ENCODE results near the gene PRDX1. TPM values are rescaled to one million over a fixed set of nuclear protein-coding genes. Genes with fewer than 3 reads are reported as not detected.
"Not testable (repeated sequence)": the region's sequence is repeated elsewhere in the genome, so short reads cannot be mapped to it uniquely, and the experiment has no call there.

The PRDX1 gene
- total and polyA plus RNA-seq, 2 experiments from 2014 or later, result 1,070 to 2,149 TPM

DNA sequence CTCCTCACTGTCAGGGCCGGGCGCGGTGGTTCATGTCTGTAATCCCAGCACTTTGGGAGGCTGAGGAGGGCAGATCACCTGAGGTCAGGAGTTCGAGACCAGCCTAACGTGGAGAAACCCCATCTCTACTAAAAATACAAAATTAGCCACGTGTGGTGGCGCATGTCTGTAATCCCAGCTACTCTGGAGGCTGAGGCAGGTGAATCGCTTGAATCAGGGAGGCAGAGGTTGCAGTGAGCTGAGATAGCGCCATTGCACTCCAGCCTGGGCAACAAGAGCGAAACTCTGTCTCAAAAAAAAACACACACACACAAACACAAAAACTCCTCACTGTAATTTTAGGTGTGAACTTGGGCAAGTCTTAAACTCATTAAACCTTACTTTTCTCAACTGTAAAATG, 2.3 kb upstream of the PRDX1 start:
- peaks cover 27% of the 10 kb centered on the region for H3K79me2 ChIP-seq (replicated peaks; ENCODE audit: insufficient read depth)
- H3K27me3 ChIP-seq (ENCODE audit: insufficient read depth); H3K4me2 ChIP-seq; H3K27me3 Mint-ChIP-seq (ENCODE audit: insufficient read depth, low read depth, poor library complexity); H3K4me3 ChIP-seq; H3K36me3 ChIP-seq (ENCODE audit: insufficient read depth); DNase-seq (ENCODE audit: low spot score); H3K27ac ChIP-seq (ENCODE audit: low read depth); H3K9me2 ChIP-seq (ENCODE audit: insufficient read depth); H4K20me1 ChIP-seq (replicated peaks; ENCODE audit: insufficient read depth); H3K4me3 Mint-ChIP-seq; H3K9me3 Mint-ChIP-seq; H3K27ac Mint-ChIP-seq; ATAC-seq: not testable (repeated sequence)
- H2AFZ ChIP-seq, result peak overlapping the region; percentile 56; the same call in 1 of the 2 replicates
- peaks cover 34% of the 10 kb centered on the region for H3K4me1 ChIP-seq (ENCODE audit: insufficient read depth)
- Mint-ChIP-seq H3K4me1 (peaks cover 41% of the 10 kb centered on the region), H3K36me3 (ENCODE audit: low read depth) (peaks cover 17% of the 10 kb centered on the region)
- peaks cover 16% of the 10 kb centered on the region for H3F3A ChIP-seq (replicated peaks; ENCODE audit: low read depth)

DNA sequence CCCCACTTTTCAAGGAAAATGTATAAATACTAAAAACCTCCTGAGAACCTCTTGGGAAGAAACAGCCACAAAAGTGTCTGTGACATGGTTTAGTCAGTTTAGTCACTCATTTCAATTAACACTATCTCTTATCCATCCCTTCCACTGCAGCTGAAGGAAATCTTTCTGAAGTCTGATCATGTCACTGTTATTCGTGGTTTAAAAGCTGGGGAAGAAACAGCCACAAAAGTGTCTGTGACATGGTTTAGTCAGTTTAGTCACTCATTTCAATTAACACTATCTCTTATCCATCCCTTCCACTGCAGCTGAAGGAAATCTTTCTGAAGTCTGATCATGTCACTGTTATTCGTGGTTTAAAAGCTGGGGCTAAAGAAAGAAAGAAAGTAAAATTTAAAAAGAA, 1.8 kb upstream of the PRDX1 start:
- H3K9me3 Mint-ChIP-seq; H3K4me3 ChIP-seq; H3K4me3 Mint-ChIP-seq; H3K27me3 ChIP-seq (ENCODE audit: insufficient read depth); DNase-seq (ENCODE audit: low spot score); H3K9me2 ChIP-seq (ENCODE audit: insufficient read depth); H2AFZ ChIP-seq; H3K27me3 Mint-ChIP-seq (ENCODE audit: insufficient read depth, low read depth, poor library complexity); ATAC-seq: not testable (repeated sequence)
- H3K79me2 ChIP-seq (replicated peaks; ENCODE audit: insufficient read depth), result peaks cover 32% of the 10 kb centered on the region
- 0 out of 2 replicates have a peak overlapping the region, but pooled peaks have one; percentile 50 for H3K4me2 ChIP-seq
- peak overlapping the region; percentile 100; the same call in 1 of the 2 replicates for H3K27ac ChIP-seq (ENCODE audit: low read depth)
- peaks cover 14% of the 10 kb centered on the region for H4K20me1 ChIP-seq (replicated peaks; ENCODE audit: insufficient read depth)
- H3F3A ChIP-seq (replicated peaks; ENCODE audit: low read depth), result peaks cover 20% of the 10 kb centered on the region
- H3K4me1 Mint-ChIP-seq, result peaks cover 42% of the 10 kb centered on the region
- peaks cover 22% of the 10 kb centered on the region for H3K36me3 Mint-ChIP-seq (ENCODE audit: low read depth)
- peaks cover 12% of the 10 kb centered on the region for H3K36me3 ChIP-seq (ENCODE audit: insufficient read depth)
- H3K4me1 ChIP-seq (ENCODE audit: insufficient read depth), result peaks cover 34% of the 10 kb centered on the region
- H3K27ac Mint-ChIP-seq, result peak overlapping the region; percentile 99; the same call in 1 of the 2 replicates

DNA sequence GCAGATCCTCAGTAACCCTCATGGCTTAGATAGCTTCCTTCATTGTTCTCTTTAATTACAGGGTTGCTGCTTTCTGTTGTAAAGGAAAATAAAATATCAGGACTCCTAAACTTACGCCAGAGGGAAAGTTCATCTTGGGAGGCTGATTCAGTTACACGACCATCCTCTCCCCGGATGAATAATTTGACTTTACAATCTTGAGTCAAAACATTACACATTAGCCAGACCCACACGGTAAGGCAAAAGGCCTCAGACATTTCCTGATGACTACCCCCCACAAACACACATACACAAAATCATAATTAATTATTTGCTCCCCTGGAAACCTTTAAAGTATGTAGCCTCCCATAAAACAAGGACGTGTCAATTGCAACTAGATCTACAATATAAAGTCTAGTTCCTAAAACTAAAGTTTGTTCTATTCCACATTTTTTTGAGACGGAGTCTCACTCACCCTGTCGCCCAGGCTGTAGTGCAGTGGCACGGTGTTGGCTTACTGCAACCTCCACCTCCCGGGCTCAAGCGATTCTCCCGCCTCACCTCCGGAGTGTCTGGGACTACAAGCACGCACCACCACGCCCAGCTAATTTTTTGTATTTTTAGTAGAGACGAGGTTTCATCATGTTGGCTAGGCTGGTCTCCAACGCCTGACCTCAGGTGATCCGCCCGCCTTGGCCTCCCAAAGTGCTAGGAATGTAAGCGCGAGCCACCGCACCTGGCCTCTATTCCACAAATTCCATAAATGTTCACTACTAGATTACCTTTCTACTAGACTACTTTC, 830 bp upstream of the PRDX1 start:
- peaks cover 40% of the 10 kb centered on the region for H3K4me1 Mint-ChIP-seq
- H3K27me3 Mint-ChIP-seq (ENCODE audit: insufficient read depth, low read depth, poor library complexity), result peaks cover 9% of the 10 kb centered on the region
- H3K79me2 ChIP-seq (replicated peaks; ENCODE audit: insufficient read depth), result peaks cover 42% of the 10 kb centered on the region
- H3K4me2 ChIP-seq, result peak overlapping the region; percentile 85
- no peaks in the 10 kb centered on the region for H3K9me2 ChIP-seq (ENCODE audit: insufficient read depth)
- H3K4me3 Mint-ChIP-seq, result peak overlapping the region; percentile 98
- peak; percentile 41 for DNase-seq (ENCODE audit: low spot score)
- peak overlapping the region; percentile 100 for H3K27ac ChIP-seq (ENCODE audit: low read depth)
- no peaks in the 10 kb centered on the region for H3K27me3 ChIP-seq (ENCODE audit: insufficient read depth)
- H3K9me3 Mint-ChIP-seq, result no peaks in the 10 kb centered on the region; the same call in 2 of the 3 replicates
- peaks cover 34% of the 10 kb centered on the region for H3K4me1 ChIP-seq (ENCODE audit: insufficient read depth)
- H3K36me3 Mint-ChIP-seq (ENCODE audit: low read depth), result peaks cover 30% of the 10 kb centered on the region
- peaks cover 27% of the 10 kb centered on the region for H3F3A ChIP-seq (replicated peaks; ENCODE audit: low read depth)
- peak overlapping the region; percentile 100 for H3K4me3 ChIP-seq
- H4K20me1 ChIP-seq (replicated peaks; ENCODE audit: insufficient read depth), result peaks cover 24% of the 10 kb centered on the region
- H3K36me3 ChIP-seq (ENCODE audit: insufficient read depth), result peaks cover 22% of the 10 kb centered on the region
- H3K27ac Mint-ChIP-seq, result peak overlapping the region; percentile 99
- peak overlapping the region; percentile 54; the same call in 1 of the 2 replicates for H2AFZ ChIP-seq
- peak; percentile 22 for ATAC-seq
- TF ChIP-seq, protein P1, sequence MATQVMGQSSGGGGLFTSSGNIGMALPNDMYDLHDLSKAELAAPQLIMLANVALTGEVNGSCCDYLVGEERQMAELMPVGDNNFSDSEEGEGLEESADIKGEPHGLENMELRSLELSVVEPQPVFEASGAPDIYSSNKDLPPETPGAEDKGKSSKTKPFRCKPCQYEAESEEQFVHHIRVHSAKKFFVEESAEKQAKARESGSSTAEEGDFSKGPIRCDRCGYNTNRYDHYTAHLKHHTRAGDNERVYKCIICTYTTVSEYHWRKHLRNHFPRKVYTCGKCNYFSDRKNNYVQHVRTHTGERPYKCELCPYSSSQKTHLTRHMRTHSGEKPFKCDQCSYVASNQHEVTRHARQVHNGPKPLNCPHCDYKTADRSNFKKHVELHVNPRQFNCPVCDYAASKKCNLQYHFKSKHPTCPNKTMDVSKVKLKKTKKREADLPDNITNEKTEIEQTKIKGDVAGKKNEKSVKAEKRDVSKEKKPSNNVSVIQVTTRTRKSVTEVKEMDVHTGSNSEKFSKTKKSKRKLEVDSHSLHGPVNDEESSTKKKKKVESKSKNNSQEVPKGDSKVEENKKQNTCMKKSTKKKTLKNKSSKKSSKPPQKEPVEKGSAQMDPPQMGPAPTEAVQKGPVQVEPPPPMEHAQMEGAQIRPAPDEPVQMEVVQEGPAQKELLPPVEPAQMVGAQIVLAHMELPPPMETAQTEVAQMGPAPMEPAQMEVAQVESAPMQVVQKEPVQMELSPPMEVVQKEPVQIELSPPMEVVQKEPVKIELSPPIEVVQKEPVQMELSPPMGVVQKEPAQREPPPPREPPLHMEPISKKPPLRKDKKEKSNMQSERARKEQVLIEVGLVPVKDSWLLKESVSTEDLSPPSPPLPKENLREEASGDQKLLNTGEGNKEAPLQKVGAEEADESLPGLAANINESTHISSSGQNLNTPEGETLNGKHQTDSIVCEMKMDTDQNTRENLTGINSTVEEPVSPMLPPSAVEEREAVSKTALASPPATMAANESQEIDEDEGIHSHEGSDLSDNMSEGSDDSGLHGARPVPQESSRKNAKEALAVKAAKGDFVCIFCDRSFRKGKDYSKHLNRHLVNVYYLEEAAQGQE (IDR thresholded peaks at IDR 0.05; ENCODE audit: unreplicated experiment), result no peak
- TF ChIP-seq EZH2phosphoT487 (IDR thresholded peaks at IDR 0.05; ENCODE audit: unreplicated experiment), result no peak
- TF ChIP-seq, protein P2, sequence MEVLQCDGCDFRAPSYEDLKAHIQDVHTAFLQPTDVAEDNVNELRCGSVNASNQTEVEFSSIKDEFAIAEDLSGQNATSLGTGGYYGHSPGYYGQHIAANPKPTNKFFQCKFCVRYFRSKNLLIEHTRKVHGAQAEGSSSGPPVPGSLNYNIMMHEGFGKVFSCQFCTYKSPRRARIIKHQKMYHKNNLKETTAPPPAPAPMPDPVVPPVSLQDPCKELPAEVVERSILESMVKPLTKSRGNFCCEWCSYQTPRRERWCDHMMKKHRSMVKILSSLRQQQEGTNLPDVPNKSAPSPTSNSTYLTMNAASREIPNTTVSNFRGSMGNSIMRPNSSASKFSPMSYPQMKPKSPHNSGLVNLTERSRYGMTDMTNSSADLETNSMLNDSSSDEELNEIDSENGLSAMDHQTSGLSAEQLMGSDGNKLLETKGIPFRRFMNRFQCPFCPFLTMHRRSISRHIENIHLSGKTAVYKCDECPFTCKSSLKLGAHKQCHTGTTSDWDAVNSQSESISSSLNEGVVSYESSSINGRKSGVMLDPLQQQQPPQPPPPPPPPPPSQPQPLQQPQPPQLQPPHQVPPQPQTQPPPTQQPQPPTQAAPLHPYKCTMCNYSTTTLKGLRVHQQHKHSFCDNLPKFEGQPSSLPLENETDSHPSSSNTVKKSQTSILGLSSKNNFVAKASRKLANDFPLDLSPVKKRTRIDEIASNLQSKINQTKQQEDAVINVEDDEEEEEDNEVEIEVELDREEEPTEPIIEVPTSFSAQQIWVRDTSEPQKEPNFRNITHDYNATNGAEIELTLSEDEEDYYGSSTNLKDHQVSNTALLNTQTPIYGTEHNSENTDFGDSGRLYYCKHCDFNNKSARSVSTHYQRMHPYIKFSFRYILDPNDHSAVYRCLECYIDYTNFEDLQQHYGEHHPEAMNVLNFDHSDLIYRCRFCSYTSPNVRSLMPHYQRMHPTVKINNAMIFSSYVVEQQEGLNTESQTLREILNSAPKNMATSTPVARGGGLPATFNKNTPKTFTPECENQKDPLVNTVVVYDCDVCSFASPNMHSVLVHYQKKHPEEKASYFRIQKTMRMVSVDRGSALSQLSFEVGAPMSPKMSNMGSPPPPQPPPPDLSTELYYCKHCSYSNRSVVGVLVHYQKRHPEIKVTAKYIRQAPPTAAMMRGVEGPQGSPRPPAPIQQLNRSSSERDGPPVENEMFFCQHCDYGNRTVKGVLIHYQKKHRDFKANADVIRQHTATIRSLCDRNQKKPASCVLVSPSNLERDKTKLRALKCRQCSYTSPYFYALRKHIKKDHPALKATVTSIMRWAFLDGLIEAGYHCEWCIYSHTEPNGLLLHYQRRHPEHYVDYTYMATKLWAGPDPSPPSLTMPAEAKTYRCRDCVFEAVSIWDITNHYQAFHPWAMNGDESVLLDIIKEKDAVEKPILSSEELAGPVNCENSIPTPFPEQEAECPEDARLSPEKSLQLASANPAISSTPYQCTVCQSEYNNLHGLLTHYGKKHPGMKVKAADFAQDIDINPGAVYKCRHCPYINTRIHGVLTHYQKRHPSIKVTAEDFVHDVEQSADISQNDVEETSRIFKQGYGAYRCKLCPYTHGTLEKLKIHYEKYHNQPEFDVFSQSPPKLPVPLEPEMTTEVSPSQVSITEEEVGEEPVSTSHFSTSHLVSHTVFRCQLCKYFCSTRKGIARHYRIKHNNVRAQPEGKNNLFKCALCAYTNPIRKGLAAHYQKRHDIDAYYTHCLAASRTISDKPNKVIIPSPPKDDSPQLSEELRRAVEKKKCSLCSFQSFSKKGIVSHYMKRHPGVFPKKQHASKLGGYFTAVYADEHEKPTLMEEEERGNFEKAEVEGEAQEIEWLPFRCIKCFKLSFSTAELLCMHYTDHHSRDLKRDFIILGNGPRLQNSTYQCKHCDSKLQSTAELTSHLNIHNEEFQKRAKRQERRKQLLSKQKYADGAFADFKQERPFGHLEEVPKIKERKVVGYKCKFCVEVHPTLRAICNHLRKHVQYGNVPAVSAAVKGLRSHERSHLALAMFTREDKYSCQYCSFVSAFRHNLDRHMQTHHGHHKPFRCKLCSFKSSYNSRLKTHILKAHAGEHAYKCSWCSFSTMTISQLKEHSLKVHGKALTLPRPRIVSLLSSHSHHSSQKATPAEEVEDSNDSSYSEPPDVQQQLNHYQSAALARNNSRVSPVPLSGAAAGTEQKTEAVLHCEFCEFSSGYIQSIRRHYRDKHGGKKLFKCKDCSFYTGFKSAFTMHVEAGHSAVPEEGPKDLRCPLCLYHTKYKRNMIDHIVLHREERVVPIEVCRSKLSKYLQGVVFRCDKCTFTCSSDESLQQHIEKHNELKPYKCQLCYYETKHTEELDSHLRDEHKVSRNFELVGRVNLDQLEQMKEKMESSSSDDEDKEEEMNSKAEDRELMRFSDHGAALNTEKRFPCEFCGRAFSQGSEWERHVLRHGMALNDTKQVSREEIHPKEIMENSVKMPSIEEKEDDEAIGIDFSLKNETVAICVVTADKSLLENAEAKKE (CRISPR knock-in tag; IDR thresholded peaks at IDR 0.05), result no peak
- no peak for TF ChIP-seq JUNB (IDR thresholded peaks at IDR 0.05; ENCODE audit: unreplicated experiment)
- no peak for TF ChIP-seq ZNF331 (CRISPR knock-in tag; IDR thresholded peaks at IDR 0.05; ENCODE audit: low read depth)
